ENCODE results near the gene LTB4R.
"Not testable (repeated sequence)": the region's sequence is repeated elsewhere in the genome, so short reads cannot be mapped to it uniquely, and the experiment has no call there.

Gene LTB4R

GRCh38 chr14:24348186-24348585 is 36.9 kb downstream of the LTB4R start:
- DNase-seq, result no peak

DNA sequence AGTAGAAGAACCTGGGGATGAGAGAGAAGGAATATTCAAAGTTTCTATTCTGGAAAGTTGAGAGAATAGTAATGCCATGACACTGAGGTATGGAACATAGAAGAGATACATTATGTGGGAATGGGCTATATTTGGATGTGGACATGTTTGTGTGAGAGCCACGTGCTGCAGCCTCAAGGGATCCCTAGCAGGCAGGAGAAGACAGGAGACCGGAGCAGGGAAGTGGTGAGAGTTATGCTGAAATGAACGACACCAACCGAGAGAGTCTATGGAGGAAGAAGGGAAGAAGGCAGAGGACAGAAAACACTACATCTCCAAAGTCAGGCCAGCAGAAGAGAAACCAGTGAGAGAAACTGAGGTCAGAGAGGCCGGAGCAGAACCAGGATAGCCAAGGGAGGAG is 38.4 kb downstream of the LTB4R start:
- no peak for DNase-seq

DNA sequence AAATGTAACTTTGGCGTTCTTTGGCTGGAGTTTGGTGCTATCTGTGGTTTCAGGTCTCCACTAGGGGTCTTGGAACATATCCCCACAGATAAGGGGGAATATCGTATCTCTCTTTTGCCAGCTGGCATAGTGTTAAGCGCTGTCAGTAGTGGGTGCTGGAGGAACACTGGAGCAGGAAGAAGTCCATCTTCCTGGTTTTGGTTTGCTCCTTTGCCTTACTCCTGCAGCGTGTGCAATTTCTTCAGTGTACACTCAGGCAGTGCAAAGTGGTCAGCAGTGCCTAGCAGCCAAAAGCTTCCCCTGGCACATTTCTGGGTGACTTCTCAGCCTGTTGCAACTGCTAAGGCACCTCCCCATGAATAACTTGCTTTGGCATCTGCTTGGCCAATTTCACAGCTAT is 40.2 kb downstream of the LTB4R start:
- DNase-seq, result peak; percentile 28

DNA sequence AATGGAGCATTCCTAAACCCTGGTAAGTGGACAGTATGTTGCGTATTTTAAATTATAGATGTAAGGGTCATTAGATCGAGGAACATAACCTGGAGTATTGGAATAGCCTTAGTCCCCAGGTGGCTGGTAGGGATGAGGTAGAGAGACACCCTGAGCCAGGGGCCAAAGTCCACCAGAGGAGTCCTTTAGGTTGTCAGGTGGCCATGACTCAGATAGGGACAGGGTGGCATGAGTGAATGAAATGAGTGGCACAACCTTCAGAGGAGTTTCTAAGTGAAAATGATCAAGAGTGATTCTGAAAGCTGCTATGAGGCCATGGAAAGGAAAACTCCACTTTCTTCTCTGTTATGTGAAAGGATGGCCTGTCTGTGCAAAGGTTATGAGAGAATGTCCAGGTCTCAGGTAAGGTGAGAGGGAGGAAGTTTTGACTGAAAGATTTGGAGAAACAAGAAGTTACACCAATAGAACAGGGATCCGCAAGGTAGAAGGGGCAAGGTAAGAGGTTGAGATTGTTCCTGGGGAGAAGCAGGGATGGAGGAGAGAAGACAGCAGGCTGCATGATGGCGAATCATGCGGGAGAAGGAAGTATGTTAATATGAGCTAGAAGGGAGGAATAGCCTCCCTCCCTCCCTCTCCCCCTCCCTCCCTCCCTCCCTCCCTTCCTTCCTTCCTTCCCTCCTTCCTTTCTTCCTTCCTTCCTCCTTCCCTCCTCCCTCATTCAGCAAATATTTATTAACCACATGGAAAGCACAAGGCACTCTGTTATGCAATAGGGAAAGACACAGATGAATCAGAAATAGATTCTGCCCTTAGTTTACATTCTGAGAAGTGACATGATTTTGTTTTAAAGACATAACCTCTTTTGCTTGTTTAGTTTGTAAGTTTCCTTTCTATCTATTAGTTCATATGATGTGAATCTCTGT is 42.5 kb downstream of the LTB4R start:
- peak; percentile 60 for DNase-seq

DNA sequence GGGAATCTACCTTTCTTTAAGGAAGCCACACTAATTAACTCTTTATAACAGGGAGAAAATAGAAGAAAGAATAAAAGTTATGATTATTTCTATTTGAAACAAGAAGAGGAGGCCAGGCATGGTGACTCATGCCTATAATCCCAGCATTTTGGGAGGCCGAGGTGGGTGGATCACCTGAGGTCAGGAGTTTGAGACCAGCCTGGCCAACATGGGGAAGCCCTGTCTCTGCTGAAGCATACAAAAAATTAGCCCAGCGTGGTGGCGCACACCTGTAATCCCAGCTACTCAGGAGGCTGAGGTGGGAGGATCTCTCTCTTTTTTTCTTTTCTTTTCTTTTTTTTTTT is 43.2 kb downstream of the LTB4R start:
- DNase-seq, result not testable (repeated sequence)

- DNase-seq, result no peak
Observed at GRCh38 chr14:24355009-24355408, 43.7 kb downstream of the LTB4R start.

- no peak for DNase-seq
Observed at GRCh38 chr14:24356208-24356607, 44.9 kb downstream of the LTB4R start.

GRCh38 chr14:24360281-24360680 is 49.0 kb downstream of the LTB4R start:
- no peak for DNase-seq

GRCh38 chr14:24361326-24361725 is 50.0 kb downstream of the LTB4R start:
- DNase-seq, result no peak

DNA sequence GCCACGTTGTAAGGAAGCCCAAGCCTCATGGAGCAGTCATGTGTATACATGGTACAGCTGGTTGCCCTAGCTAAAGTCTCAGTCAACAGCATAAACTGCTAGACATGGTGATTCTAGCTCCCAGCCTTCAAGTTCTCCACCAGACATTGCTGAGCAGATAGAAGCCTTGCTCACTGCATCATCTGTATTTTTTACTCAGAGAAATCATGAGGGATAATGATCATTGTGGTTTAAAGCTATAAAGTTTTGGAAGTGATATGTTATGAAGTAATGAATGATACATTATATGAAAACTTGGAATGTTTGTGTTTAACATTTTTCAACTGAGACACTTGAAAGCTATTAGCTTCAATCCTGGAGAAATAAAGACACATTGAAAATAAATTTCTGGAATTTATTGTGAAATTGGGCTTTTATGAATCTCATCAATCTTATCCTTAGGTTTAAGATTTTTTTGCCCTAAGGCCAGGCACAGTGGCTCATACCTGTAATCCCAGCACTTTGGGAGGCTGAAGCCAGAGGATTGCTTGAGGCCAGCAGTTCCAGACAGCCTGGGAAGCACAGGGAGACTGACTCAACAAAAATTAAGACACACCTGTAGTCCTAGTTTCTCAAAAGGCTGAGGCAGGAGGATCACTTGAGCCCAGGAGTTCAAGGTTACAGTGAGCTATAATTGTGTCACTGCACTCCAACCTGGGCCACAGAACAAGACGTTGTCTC is 51.1 kb downstream of the LTB4R start:
- peak; percentile 63 for DNase-seq

- no peak for DNase-seq
Observed at GRCh38 chr14:24363401-24363800, 52.1 kb downstream of the LTB4R start.

DNA sequence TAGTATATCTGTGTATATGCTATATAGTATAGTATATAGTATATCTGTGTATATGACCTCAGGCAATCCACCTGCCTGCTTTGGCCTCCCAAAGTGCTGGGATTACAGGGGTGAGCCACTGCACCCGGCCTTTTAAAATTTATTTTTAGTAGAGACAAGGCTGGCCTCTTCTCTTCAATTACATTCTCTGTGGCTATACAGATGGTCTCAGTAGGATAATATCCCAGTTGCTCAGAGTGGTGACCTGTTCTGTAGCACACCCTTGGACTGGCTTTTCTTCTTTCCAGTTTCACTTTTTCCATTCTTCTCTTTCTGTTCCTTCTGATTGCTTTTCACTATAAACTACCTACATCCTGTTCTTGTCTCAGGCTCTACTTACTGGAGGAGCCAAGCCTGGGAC is 53.5 kb downstream of the LTB4R start:
- DNase-seq, result no peak

GRCh38 chr14:24365600-24366412 is 54.5 kb downstream of the LTB4R start:
- DNase-seq, result peak; percentile 93

DNA sequence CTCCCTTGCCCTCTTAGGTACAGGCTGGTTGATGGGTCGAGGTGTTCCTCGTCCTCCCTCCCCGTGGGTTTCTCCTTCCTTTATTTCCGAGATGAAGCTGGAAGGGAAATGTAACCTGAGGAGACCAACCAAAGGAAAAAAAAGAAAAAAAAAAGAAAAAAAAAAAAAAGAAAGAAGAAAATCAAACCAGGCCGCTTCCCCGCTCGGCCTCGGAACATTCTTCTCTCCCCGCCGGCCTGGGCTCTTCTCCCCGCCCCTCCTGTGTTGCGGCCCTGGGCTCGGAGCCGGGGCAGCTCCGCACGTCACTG is 55.1 kb downstream of the LTB4R start:
- DNase-seq, result no peak

GRCh38 chr14:24366721-24367513 is 55.6 kb downstream of the LTB4R start:
- peak; percentile 98 for DNase-seq

Measured in fibroblast of upper back skin (primary cell).